Measurements from ENCODE around the gene RASGRF2. TPM values are rescaled to one million over a fixed set of nuclear protein-coding genes. Genes with fewer than 3 reads are reported as not detected.

The RASGRF2 gene
- total and polyA plus RNA-seq, 2 donors = 3.1 to 5.0 TPM

GRCh38 chr5:81204205-81204604 is 244.0 kb downstream of the RASGRF2 start:
- H3K27ac ChIP-seq (ENCODE audit: low read depth) = no peak overlapping the region
- H3K36me3 ChIP-seq (ENCODE audit: insufficient read depth) = no peaks in the 10 kb centered on the region
- H3K4me3 ChIP-seq (ENCODE audit: low read depth, low read length) = no peak overlapping the region
- WGBS = 88% methylated on average over 1 of the region's 1 CpG
- DNase-seq (ENCODE audit: extremely low spot score) = no peak
- H3K4me1 ChIP-seq (ENCODE audit: insufficient read depth) = no peaks in the 10 kb centered on the region

GRCh38 chr5:81205058-81205457 is 244.9 kb downstream of the RASGRF2 start:
- DNase-seq (ENCODE audit: extremely low spot score) = no peak
- Histone ChIP-seq H3K4me3 (ENCODE audit: low read depth, low read length) (no peak overlapping the region), H3K27ac (ENCODE audit: low read depth) (no peak overlapping the region), H3K4me1 (ENCODE audit: insufficient read depth) (no peaks in the 10 kb centered on the region), H3K36me3 (ENCODE audit: insufficient read depth) (no peaks in the 10 kb centered on the region)
- WGBS = 65% methylated on average over 4 of the region's 4 CpGs

- Histone ChIP-seq H3K4me3 (ENCODE audit: low read depth, low read length) (no peak overlapping the region), H3K4me1 (ENCODE audit: insufficient read depth) (no peaks in the 10 kb centered on the region), H3K27ac (ENCODE audit: low read depth) (no peak overlapping the region), H3K36me3 (ENCODE audit: insufficient read depth) (no peaks in the 10 kb centered on the region)
- no peak for DNase-seq (ENCODE audit: extremely low spot score)
- 72% methylated on average over 5 of the region's 5 CpGs for whole genome bisulfite sequencing
Observed at GRCh38 chr5:81207009-81207408, 246.8 kb downstream of the RASGRF2 start.

- H3K36me3 ChIP-seq (ENCODE audit: insufficient read depth) = no peaks in the 10 kb centered on the region
- H3K27ac ChIP-seq (ENCODE audit: low read depth) = no peak overlapping the region
- H3K4me3 ChIP-seq (ENCODE audit: low read depth, low read length) = no peak overlapping the region
- H3K4me1 ChIP-seq (ENCODE audit: insufficient read depth) = no peaks in the 10 kb centered on the region
- no peak for DNase-seq (ENCODE audit: extremely low spot score)
- WGBS = 77% methylated on average over 4 of the region's 4 CpGs
Observed at GRCh38 chr5:81208904-81209303, 248.7 kb downstream of the RASGRF2 start.

GRCh38 chr5:81209386-81209785 is 249.2 kb downstream of the RASGRF2 start:
- H3K36me3 ChIP-seq (ENCODE audit: insufficient read depth) = no peaks in the 10 kb centered on the region
- 84% methylated on average over 5 of the region's 5 CpGs for WGBS
- H3K4me1 ChIP-seq (ENCODE audit: insufficient read depth) = no peaks in the 10 kb centered on the region
- H3K27ac ChIP-seq (ENCODE audit: low read depth) = no peak overlapping the region
- DNase-seq (ENCODE audit: extremely low spot score) = no peak
- H3K4me3 ChIP-seq (ENCODE audit: low read depth, low read length) = no peak overlapping the region

- Histone ChIP-seq H3K36me3 (ENCODE audit: insufficient read depth) (no peaks in the 10 kb centered on the region), H3K4me3 (ENCODE audit: low read depth, low read length) (no peak overlapping the region), H3K27ac (ENCODE audit: low read depth) (no peak overlapping the region), H3K4me1 (ENCODE audit: insufficient read depth) (no peaks in the 10 kb centered on the region)
- WGBS = 89% methylated on average over 11 of the region's 11 CpGs
- DNase-seq (ENCODE audit: extremely low spot score) = no peak
Observed at GRCh38 chr5:81209869-81210493, 249.8 kb downstream of the RASGRF2 start.

- Histone ChIP-seq H3K4me3 (ENCODE audit: low read depth, low read length) (no peak overlapping the region), H3K36me3 (ENCODE audit: insufficient read depth) (no peaks in the 10 kb centered on the region), H3K4me1 (ENCODE audit: insufficient read depth) (no peaks in the 10 kb centered on the region), H3K27ac (ENCODE audit: low read depth) (no peak overlapping the region)
- 91% methylated on average over 11 of the region's 11 CpGs for WGBS
- DNase-seq (ENCODE audit: extremely low spot score) = no peak
Observed at GRCh38 chr5:81212211-81212751, 252.1 kb downstream of the RASGRF2 start.

GRCh38 chr5:81213070-81213469 is 252.9 kb downstream of the RASGRF2 start:
- Histone ChIP-seq H3K4me3 (ENCODE audit: low read depth, low read length) (no peak overlapping the region), H3K36me3 (ENCODE audit: insufficient read depth) (no peaks in the 10 kb centered on the region), H3K4me1 (ENCODE audit: insufficient read depth) (no peaks in the 10 kb centered on the region), H3K27ac (ENCODE audit: low read depth) (no peak overlapping the region)
- WGBS = 70% methylated on average over 3 of the region's 3 CpGs
- no peak for DNase-seq (ENCODE audit: extremely low spot score)

- no peak overlapping the region for H3K27ac ChIP-seq (ENCODE audit: low read depth)
- H3K4me1 ChIP-seq (ENCODE audit: insufficient read depth) = no peaks in the 10 kb centered on the region
- no peak overlapping the region for H3K4me3 ChIP-seq (ENCODE audit: low read depth, low read length)
- 80% methylated on average over 8 of the region's 8 CpGs for WGBS
- no peak for DNase-seq (ENCODE audit: extremely low spot score)
- H3K36me3 ChIP-seq (ENCODE audit: insufficient read depth) = no peaks in the 10 kb centered on the region
Observed at GRCh38 chr5:81214848-81215247, 254.7 kb downstream of the RASGRF2 start.

GRCh38 chr5:81216152-81216551 is 256.0 kb downstream of the RASGRF2 start:
- H3K4me3 ChIP-seq (ENCODE audit: low read depth, low read length) = no peak overlapping the region
- no peak for DNase-seq (ENCODE audit: extremely low spot score)
- H3K27ac ChIP-seq (ENCODE audit: low read depth) = no peak overlapping the region
- WGBS = 50% methylated on average over 3 of the region's 3 CpGs
- no peaks in the 10 kb centered on the region for H3K4me1 ChIP-seq (ENCODE audit: insufficient read depth)
- no peaks in the 10 kb centered on the region for H3K36me3 ChIP-seq (ENCODE audit: insufficient read depth)

- H3K27ac ChIP-seq (ENCODE audit: low read depth) = no peak overlapping the region
- no peak overlapping the region for H3K4me3 ChIP-seq (ENCODE audit: low read depth, low read length)
- H3K36me3 ChIP-seq (ENCODE audit: insufficient read depth) = no peaks in the 10 kb centered on the region
- 98% methylated on average over 3 of the region's 3 CpGs for WGBS
- no peak for DNase-seq (ENCODE audit: extremely low spot score)
- H3K4me1 ChIP-seq (ENCODE audit: insufficient read depth) = no peaks in the 10 kb centered on the region
Observed at GRCh38 chr5:81219389-81219788, 259.2 kb downstream of the RASGRF2 start.

GRCh38 chr5:81222285-81222684 is 262.1 kb downstream of the RASGRF2 start:
- no peak for DNase-seq (ENCODE audit: extremely low spot score)

GRCh38 chr5:81225463-81225862 is 265.3 kb downstream of the RASGRF2 start:
- 90% methylated on average over 8 of the region's 8 CpGs for WGBS

More at GRCh38 chr5:81222285-81222684, 262.1 kb downstream of the RASGRF2 start:
- no peak overlapping the region for H3K4me3 ChIP-seq (ENCODE audit: low read depth, low read length)
- no peaks in the 10 kb centered on the region for H3K4me1 ChIP-seq (ENCODE audit: insufficient read depth)
- no peak overlapping the region for H3K27ac ChIP-seq (ENCODE audit: low read depth)
- no peaks in the 10 kb centered on the region for H3K36me3 ChIP-seq (ENCODE audit: insufficient read depth)

GRCh38 chr5:81226286-81226685 is 266.1 kb downstream of the RASGRF2 start:
- no peaks in the 10 kb centered on the region for H3K4me1 ChIP-seq (ENCODE audit: insufficient read depth)
- no peak for DNase-seq (ENCODE audit: extremely low spot score)
- H3K36me3 ChIP-seq (ENCODE audit: insufficient read depth) = no peaks in the 10 kb centered on the region
- WGBS = 84% methylated on average over 2 of the region's 2 CpGs
- H3K4me3 ChIP-seq (ENCODE audit: low read depth, low read length) = no peak overlapping the region
- no peak overlapping the region for H3K27ac ChIP-seq (ENCODE audit: low read depth)

More at GRCh38 chr5:81225463-81225862, 265.3 kb downstream of the RASGRF2 start:
- no peaks in the 10 kb centered on the region for H3K4me1 ChIP-seq (ENCODE audit: insufficient read depth)
- DNase-seq (ENCODE audit: extremely low spot score) = no peak
- no peaks in the 10 kb centered on the region for H3K36me3 ChIP-seq (ENCODE audit: insufficient read depth)
- no peak overlapping the region for H3K4me3 ChIP-seq (ENCODE audit: low read depth, low read length)
- no peak overlapping the region for H3K27ac ChIP-seq (ENCODE audit: low read depth)
